ENCODE data around the gene MYPOP.

DNA sequence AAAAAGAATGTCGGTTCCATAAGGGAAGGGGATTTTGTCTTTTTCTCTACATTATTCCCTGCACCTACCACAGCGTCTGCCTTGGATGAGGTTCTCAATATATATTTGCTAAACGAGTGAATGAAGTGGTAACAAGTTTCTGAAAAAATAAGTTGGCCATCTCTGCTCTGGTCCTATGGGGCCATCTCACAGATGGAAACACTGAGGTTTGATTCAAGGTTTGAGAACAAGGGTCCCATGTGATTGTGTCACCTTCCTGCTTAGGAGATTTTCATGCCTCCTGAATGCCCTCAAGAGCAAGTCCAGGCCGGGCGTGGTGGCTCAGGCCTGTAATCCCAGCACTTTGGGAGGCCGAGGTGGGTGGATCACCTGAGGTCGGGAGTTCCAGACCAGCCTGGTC, 3.2 kb downstream of the MYPOP start:
- TF ChIP-seq, protein P1, sequence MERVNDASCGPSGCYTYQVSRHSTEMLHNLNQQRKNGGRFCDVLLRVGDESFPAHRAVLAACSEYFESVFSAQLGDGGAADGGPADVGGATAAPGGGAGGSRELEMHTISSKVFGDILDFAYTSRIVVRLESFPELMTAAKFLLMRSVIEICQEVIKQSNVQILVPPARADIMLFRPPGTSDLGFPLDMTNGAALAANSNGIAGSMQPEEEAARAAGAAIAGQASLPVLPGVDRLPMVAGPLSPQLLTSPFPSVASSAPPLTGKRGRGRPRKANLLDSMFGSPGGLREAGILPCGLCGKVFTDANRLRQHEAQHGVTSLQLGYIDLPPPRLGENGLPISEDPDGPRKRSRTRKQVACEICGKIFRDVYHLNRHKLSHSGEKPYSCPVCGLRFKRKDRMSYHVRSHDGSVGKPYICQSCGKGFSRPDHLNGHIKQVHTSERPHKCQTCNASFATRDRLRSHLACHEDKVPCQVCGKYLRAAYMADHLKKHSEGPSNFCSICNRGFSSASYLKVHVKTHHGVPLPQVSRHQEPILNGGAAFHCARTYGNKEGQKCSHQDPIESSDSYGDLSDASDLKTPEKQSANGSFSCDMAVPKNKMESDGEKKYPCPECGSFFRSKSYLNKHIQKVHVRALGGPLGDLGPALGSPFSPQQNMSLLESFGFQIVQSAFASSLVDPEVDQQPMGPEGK (CRISPR knock-in tag; IDR thresholded peaks at IDR 0.05; ENCODE audit: borderline replicate concordance): no peak
- TF ChIP-seq GLIS3 (CRISPR knock-in tag; IDR thresholded peaks at IDR 0.05) (no peak), ZFP30 (CRISPR knock-in tag; IDR thresholded peaks at IDR 0.05) (no peak), ZNF565 (CRISPR knock-in tag; conservative IDR thresholded peaks at IDR 0.05; ENCODE audit: low read depth) (no peak), ZNF8 (CRISPR knock-in tag; IDR thresholded peaks at IDR 0.05) (no peak), BACH2 (CRISPR knock-in tag; IDR thresholded peaks at IDR 0.05; ENCODE audit: borderline replicate concordance) (no peak)
- TF ChIP-seq, protein P2, sequence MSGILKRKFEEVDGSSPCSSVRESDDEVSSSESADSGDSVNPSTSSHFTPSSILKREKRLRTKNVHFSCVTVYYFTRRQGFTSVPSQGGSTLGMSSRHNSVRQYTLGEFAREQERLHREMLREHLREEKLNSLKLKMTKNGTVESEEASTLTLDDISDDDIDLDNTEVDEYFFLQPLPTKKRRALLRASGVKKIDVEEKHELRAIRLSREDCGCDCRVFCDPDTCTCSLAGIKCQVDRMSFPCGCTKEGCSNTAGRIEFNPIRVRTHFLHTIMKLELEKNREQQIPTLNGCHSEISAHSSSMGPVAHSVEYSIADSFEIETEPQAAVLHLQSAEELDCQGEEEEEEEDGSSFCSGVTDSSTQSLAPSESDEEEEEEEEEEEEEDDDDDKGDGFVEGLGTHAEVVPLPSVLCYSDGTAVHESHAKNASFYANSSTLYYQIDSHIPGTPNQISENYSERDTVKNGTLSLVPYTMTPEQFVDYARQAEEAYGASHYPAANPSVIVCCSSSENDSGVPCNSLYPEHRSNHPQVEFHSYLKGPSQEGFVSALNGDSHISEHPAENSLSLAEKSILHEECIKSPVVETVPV (CRISPR knock-in tag; IDR thresholded peaks at IDR 0.05): no peak
- TF ChIP-seq, protein P3, sequence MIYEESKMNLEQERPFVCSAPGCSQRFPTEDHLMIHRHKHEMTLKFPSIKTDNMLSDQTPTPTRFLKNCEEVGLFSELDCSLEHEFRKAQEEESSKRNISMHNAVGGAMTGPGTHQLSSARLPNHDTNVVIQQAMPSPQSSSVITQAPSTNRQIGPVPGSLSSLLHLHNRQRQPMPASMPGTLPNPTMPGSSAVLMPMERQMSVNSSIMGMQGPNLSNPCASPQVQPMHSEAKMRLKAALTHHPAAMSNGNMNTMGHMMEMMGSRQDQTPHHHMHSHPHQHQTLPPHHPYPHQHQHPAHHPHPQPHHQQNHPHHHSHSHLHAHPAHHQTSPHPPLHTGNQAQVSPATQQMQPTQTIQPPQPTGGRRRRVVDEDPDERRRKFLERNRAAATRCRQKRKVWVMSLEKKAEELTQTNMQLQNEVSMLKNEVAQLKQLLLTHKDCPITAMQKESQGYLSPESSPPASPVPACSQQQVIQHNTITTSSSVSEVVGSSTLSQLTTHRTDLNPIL (CRISPR knock-in tag; IDR thresholded peaks at IDR 0.05; ENCODE audit: low read depth): no peak
